ENCODE results near the gene CDKN2AIPNL.

Gene CDKN2AIPNL

GRCh38 chr5:134411546-134412266 is at the start of gene CDKN2AIPNL:
CDKN2AIPNL (minus strand) TSS chr5:134411881; CDS start chr5:134411854, 27 bp downstream.
- intact Hi-C loops (cut with DNase I): loop anchor here (1.0 to 5.0 kb wide), 4 partner anchors 40 to 166 kb away; partner anchors contain the start of gene UBE2B
- peak; percentile 90 to 99 (median 96) for DNase-seq

- intact Hi-C loops (cut with DNase I): no loop called here
- peak in 2 of 10 donors; percentile 21 to 38 for DNase-seq
These were observed 48.9 kb upstream of the CDKN2AIPNL start for GRCh38 chr5:134460551-134460950.

- intact Hi-C loops (cut with DNase I): no loop called here
- DNase-seq: peak in 2 of 10 donors; percentile 33 to 55
These were observed 47.8 kb upstream of the CDKN2AIPNL start for GRCh38 chr5:134459491-134459890.

- intact Hi-C loops (cut with DNase I): no loop called here
- peak in 2 of 10 donors; percentile 44 to 60 for DNase-seq
These were observed 47.3 kb upstream of the CDKN2AIPNL start for GRCh38 chr5:134459010-134459403.

- intact Hi-C loops (cut with DNase I): no loop called here
- DNase-seq: peak in 3 of 10 donors; percentile 34 to 85 (median 79)
These were observed 46.7 kb upstream of the CDKN2AIPNL start for GRCh38 chr5:134458234-134459009.

GRCh38 chr5:134457801-134458200 is 46.1 kb upstream of the CDKN2AIPNL start:
- DNase-seq: peak in 2 of 10 donors; percentile 34 to 35
- intact Hi-C loops (cut with DNase I): no loop called here

- DNase-seq: no peak
- intact Hi-C loops (cut with DNase I): no loop called here
These were observed 45.1 kb upstream of the CDKN2AIPNL start for GRCh38 chr5:134456825-134457224.

- peak in 2 of 10 donors; percentile 12 to 37 for DNase-seq
- intact Hi-C loops (cut with DNase I): no loop called here
These were observed 43.8 kb upstream of the CDKN2AIPNL start for GRCh38 chr5:134455466-134455865.

GRCh38 chr5:134453016-134453415 is 41.3 kb upstream of the CDKN2AIPNL start:
- intact Hi-C loops (cut with DNase I): no loop called here

GRCh38 chr5:134451936-134452505 is 40.3 kb upstream of the CDKN2AIPNL start:
- peak in 6 of 10 donors; percentile 20 to 87 (median 42) for DNase-seq
- intact Hi-C loops (cut with DNase I): no loop called here

More at GRCh38 chr5:134453016-134453415, 41.3 kb upstream of the CDKN2AIPNL start:
- no peak for DNase-seq

GRCh38 chr5:134451225-134451935 is 39.7 kb upstream of the CDKN2AIPNL start:
- intact Hi-C loops (cut with DNase I): no loop called here
- DNase-seq: peak in 1 of 10 donors; percentile 21

GRCh38 chr5:134450374-134450773 is 38.7 kb upstream of the CDKN2AIPNL start:
- DNase-seq: no peak
- intact Hi-C loops (cut with DNase I): no loop called here

- peak in 1 of 10 donors; percentile 37 for DNase-seq
- intact Hi-C loops (cut with DNase I): no loop called here
These were observed 37.5 kb upstream of the CDKN2AIPNL start for GRCh38 chr5:134449167-134449566.

- intact Hi-C loops (cut with DNase I): no loop called here
- peak in 1 of 10 donors; percentile 58 for DNase-seq
These were observed 36.3 kb upstream of the CDKN2AIPNL start for GRCh38 chr5:134447815-134448520.

- no peak for DNase-seq
- intact Hi-C loops (cut with DNase I): no loop called here
These were observed 35.3 kb upstream of the CDKN2AIPNL start for GRCh38 chr5:134446938-134447337.

- peak in 1 of 10 donors; percentile 22 for DNase-seq
- intact Hi-C loops (cut with DNase I): no loop called here
These were observed 34.5 kb upstream of the CDKN2AIPNL start for GRCh38 chr5:134445856-134446818.

GRCh38 chr5:134444941-134445471 is 33.3 kb upstream of the CDKN2AIPNL start:
- intact Hi-C loops (cut with DNase I): no loop called here
- peak in 1 of 10 donors; percentile 4 for DNase-seq

- intact Hi-C loops (cut with DNase I): no loop called here
- peak in 1 of 10 donors; percentile 16 for DNase-seq
These were observed 28.6 kb upstream of the CDKN2AIPNL start for GRCh38 chr5:134440201-134440755.
